NCI-H460 (cell line): ENCODE measurements around the gene RTBDN. TPM values are rescaled to one million over a fixed set of nuclear protein-coding genes. Genes with fewer than 3 reads are reported as not detected.
"Not testable (repeated sequence)": the region's sequence is repeated elsewhere in the genome, so short reads cannot be mapped to it uniquely, and the experiment has no call there.

Source experiments
- DNase-seq: peaks from one replicate; pipeline ENCODE4 v3.0.0-alpha.2; 2016; ENCODE audit warnings: low read depth; ENCODE audit errors: extremely low read depth
- total RNA-seq: library from RNA; depleted of rRNA; stranded (reverse); fragments of >200 nt; shearing (Covaris generic); gene quantifications from 2 replicates; pipeline ENCODE4 v1.2.3, GENCODE V29; 2014

Gene RTBDN
- total RNA-seq, 1 experiment from 2014 or later: not detected

GRCh38 chr19:12858041-12858928 lies 23.9 kb upstream of the RTBDN start:
- no peak for DNase-seq

DNA sequence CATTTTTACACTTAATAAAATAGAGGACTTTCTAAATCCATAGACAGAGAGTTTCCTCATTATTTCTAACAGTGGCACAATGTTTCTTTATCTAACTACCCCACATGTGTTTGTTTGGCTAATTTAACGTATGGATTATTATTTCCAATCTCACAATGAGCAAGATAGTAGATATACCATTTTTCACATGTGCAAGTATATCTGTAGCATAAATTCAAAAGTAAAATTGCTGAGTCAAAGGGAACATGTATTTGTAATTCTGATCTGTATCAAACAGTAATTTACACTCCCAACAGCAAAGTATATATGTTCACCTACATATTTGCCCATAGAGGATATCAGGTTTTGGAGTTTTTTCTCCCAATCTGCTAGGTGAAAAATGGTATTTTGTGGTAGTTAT lies 22.3 kb upstream of the RTBDN start:
- no peak for DNase-seq

DNA sequence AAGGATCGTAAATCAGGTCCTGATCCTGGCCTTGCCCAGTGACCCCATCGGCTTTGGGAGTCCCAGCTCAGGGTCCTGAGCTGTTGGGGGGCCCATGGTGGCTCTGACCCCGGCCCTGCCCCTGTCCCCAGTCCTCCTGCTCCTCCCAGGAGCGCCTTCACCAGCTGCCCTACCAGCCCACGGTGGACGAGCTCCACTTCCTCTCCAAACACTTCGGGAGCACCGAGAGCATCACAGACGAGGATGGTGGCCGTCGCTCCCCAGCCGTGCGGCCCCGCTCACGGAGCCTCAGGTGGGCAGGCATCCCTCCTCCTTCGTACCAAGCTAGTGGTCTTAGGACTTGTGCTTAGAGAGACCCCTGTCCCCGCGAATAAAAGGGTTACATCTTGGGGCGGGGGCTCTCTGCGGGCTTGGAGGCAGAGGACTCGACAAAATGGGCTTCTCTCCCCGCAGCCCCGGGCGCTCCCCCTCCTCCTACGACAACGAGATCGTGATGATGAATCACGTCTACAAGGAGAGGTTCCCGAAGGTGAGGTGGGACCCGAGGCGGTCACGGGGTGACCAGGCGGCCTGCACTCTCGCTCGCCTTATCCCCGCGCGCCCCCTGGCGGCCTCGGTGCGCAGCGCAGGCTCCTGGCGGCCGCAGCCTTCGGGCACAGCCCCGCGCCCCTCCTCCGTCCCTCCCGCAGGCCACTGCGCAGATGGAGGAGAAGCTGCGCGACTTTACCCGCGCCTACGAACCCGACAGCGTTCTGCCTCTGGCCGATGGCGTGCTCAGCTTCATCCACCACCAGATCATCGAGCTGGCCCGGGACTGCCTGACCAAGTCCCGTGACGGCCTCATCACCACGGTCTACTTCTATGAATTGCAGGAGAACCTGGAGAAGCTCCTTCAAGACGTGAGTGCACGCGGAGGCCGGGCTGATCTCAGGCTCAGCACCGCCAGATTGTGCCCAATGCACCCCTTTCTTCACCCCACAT lies 13.1 kb upstream of the RTBDN start:
- peak; percentile 54 for DNase-seq

DNA sequence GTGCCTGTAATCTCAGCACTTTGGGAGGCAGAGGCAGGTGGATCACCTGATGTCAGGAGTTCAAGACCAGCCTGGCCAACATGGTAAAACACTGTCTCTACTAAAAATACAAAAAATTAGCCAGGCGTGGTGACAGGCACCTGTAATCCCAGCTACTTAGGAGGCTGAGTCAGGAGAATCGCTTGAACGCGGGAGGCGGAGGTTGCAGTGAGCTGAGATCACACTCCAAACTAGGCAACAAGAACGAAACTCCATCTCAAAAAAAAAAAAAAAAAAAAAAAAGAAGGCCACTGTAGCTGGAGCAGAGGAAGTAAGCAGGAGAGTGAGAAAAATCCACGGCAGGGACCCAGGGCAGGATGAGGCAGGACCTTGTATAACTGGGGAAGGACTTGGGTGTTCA lies 12.2 kb upstream of the RTBDN start:
- not testable (repeated sequence) for DNase-seq

GRCh38 chr19:12843999-12844732 lies 9.8 kb upstream of the RTBDN start:
- no peak for DNase-seq

DNA sequence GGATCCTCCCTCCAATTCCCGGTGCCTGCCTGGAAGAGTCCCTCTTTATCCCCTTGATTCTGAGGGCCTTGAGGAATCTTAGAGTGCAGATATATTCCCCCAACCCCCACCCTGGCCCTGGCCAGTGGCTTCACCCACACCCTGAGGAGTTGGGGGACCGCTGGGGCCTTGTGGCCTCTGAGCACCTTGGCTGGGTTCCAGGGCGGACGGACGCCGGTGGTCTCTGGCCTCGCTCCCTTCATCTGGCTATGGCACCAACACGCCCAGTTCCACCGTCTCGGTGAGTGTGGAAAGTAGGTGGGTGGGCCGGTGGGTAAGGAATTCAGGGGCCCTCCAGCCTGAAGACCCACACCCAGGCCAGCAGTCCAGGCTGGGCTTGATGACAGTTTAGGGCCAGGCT lies 8.9 kb upstream of the RTBDN start:
- no peak for DNase-seq

- no peak for DNase-seq
Measured at GRCh38 chr19:12842511-12842910, 8.1 kb upstream of the RTBDN start.

GRCh38 chr19:12841094-12841493 lies 6.7 kb upstream of the RTBDN start:
- DNase-seq: no peak

GRCh38 chr19:12840091-12841079 lies 6.0 kb upstream of the RTBDN start:
- peak; percentile 49 for DNase-seq

DNA sequence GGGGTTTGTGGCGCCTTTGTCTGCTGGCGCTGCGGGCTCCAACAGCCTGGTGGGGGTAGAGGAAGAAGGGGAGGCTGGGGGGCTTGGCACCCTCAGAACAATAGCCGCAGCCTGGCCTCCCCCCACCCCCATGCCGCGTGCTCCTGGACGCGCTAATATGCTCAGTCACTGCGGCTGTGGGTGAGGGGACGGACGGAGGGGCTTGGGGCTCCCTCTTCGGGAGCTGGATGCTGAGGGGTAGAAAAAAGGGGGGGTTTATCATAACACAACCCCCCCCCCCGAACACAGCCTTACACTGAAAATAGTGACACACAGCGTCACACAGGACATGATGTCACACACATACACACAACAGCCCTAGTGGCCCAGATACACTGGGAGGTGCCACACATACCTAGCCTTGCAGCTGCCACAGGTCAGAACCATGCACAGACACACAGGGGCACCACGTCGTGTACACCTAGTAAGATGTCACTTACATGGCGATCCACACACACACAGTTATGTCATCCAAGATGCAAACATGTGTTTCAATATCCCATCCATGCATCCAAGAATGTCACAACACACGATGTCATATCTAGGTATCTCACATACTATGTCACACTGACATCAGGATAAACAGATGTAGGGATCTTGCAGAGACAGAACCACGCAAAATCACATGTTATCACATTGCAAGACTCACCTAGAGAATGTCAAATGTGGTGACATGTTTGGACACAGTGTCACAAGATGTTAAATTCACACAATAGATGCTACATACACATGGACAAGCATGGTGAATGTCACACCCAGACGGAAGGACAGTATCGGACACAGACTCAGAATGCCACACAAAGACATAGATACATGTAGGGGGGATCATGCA lies 4.7 kb upstream of the RTBDN start:
- no peak for DNase-seq

DNA sequence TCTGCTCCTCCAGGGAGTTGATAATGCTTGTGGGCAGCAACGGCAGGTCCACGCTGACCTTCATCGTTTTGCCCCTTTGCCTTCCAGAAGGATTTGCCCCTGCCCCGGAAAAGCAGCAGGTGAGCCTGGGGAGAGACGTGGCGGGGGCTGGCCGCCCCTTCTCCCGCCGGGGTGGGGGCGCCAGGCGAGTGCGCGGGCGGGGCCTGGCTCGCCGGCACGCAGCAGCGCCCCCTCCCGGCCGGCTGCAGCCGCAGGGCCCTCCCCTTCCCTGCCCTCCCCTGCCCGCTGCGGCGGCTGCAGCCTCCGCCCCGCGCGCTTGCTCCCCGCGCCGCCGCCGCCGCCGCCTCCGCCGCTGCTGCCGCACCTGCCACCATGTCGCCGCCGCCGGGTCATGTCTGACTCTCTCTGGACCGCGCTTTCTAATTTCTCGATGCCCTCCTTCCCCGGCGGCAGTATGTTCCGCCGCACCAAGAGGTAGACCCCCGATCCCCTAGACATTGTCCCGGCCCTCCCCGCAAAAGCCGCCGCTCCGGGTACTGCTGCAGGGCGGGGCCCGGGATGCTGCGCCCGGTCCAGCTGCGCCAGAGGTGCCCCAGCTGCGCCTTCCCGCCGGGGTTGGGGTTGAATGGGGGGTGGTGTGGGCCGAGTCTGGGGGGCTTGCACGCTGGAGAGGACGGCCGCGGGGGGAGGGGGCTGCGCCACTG lies 4.0 kb upstream of the RTBDN start, which contains the start of gene MAST1:
Gene MAST1, plus strand, starts transcription at position 334 of the 704 bp plus-strand sequence. Its CDS starts 58 bp downstream, at position 392.
- peak; percentile 24 for DNase-seq

DNA sequence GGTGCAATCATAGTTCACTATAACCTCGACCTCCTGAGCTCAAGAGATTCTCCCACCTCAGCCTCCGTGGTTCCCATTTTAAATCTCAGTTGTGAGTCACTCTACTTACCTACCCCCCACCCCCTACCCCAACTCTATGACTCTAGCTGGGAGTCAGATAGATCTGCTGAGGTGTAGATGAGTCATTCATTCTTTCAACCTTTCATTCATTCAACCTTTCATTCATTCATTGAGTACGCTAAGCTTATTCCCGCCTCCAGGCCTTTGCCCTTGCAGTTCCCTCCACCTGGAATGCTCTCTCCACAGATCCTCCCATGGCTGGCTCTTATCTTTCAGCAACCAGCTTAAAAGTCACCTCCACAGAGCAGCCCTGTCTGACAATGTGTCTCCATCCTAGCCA lies 2.8 kb upstream of the RTBDN start:
- DNase-seq: no peak

GRCh38 chr19:12836529-12836863 lies 2.1 kb upstream of the RTBDN start:
- no peak for DNase-seq

DNA sequence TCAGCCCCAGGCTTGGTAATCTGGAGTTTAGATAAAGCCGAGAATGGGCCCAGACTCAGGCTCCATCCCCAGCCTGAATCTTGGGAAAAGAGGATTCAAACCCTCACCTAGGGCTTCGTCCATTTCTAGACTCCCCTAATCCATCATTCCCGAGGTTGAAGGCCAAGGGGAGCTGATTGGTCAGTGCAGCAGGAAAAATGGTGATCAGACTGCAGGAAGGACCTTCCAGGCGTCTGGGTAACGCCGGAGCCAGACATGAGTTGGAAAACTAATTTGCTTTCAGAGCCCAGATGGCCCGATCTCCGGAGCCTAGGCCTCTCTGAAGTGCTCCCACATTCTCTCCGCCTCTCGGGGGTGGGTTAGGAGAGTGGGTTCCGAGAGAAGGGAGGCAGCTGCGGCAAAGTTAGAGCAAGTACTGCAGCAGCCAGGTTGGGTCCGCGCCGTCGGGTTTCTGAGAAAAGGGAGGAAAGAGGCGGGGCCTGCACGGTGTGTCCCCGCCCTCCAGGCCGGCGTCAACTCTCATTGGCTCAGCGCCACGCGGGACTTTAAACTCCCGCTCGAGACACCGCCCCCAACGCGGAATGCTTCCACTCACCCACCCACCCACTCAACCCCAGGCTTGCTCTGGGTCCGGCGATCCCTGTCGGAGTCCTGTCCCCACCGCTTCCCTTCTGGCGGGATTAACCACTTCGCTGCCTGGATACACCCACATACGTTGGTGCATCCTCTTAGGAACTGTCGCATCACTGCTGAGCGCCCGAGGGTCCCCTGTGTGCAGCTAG lies 788 bp upstream of the RTBDN start:
- no peak for DNase-seq

- peak; percentile 20 for DNase-seq
Measured at GRCh38 chr19:12833738-12834565, 427 bp downstream of the RTBDN start.

- DNase-seq: no peak
Measured at GRCh38 chr19:12833418-12833737, 1.0 kb downstream of the RTBDN start.
